H1 (cell line): ENCODE measurements around the gene DNAI2. TPM values are rescaled to one million over a fixed set of nuclear protein-coding genes. Genes with fewer than 3 reads are reported as not detected.

Source experiments
- CTCF ChIA-PET: fragments of 300-600 bp; sonication (Branson Sonifier 250); formaldehyde crosslinking; loops from one replicate; lab custom pipeline; 2021; ENCODE audit not compliant: partially characterized antibody; lab: Charles Lee
- POLR2A ChIA-PET: fragments of 300-600 bp; sonication (Branson Sonifier 250); formaldehyde crosslinking; loops from one replicate; lab custom pipeline; 2021; ENCODE audit warnings: inconsistent platforms; ENCODE audit not compliant: partially characterized antibody; lab: Charles Lee
- DNase-seq, 2 experiments: peaks; one replicate each; pipeline versions ENCODE4 v3.0.0 to v3.0.0-alpha.2; 2010 to 2022; ENCODE audit warnings: low spot score in 2 of 2, low read depth in 1 of 2, mixed read lengths in 1 of 2
- FAIRE-seq: peaks from 2 replicates; lab custom pipeline; 2011; peaks lifted over from hg19 to GRCh38; lab: Jason Lieb, UNC
- H2AFZ ChIP-seq: 2 replicates; pipeline ENCODE4 v1.8.1; 2012; ENCODE audit warnings: low read length, inconsistent platforms
- H2AK5ac ChIP-seq: 2 replicates; pipeline ENCODE4 v1.6.1; 2013; ENCODE audit warnings: low read depth, low read length
- H2BK120ac ChIP-seq: replicated peaks from 2 replicates; pipeline ENCODE3; 2013; ENCODE audit warnings: low read depth, low read length, inconsistent platforms
- H2BK12ac ChIP-seq: 2 replicates; pipeline ENCODE4 v1.6.1; 2013; ENCODE audit warnings: low read depth, low read length
- H2BK15ac ChIP-seq: 2 replicates; pipeline ENCODE4 v1.6.1; 2013; ENCODE audit warnings: low read length
- H2BK20ac ChIP-seq: 2 replicates; pipeline ENCODE4 v1.6.1; 2013; ENCODE audit warnings: low read length
- H2BK5ac ChIP-seq: 2 replicates; pipeline ENCODE4 v1.6.1; 2013; ENCODE audit warnings: low read depth, low read length
- H3K14ac ChIP-seq: 2 replicates; pipeline ENCODE4 v1.6.1; 2013; ENCODE audit warnings: inconsistent platforms; ENCODE audit not compliant: insufficient read length
- H3K18ac ChIP-seq: 2 replicates; pipeline ENCODE4 v1.6.1; 2013; ENCODE audit warnings: low read length; ENCODE audit errors: extremely low read depth
- H3K23ac ChIP-seq: 2 replicates; pipeline ENCODE4 v1.6.1; 2013; ENCODE audit warnings: inconsistent platforms; ENCODE audit not compliant: insufficient read length
- H3K23me2 ChIP-seq: 2 replicates; pipeline ENCODE4 v1.6.1; 2013; ENCODE audit warnings: low read depth, low read length
- H3K27ac ChIP-seq: 2 replicates; pipeline ENCODE4 v1.6.1; 2011; ENCODE audit warnings: low read depth, low read length, inconsistent platforms
- H3K27me3 ChIP-seq, 4 experiments: replicated peaks in 1 of 4; 1 replicate in 1 of 4; 2 replicates in 3 of 4; pipeline versions ENCODE4 v1.6.1 to v1.8.1; 2011 to 2013; ENCODE audit warnings: low read length in 3 of 4, mild to moderate bottlenecking in 3 of 4, inconsistent platforms in 2 of 4, mixed read lengths in 2 of 4, moderate library complexity in 1 of 4; ENCODE audit not compliant: control insufficient read depth in 3 of 4, insufficient read depth in 3 of 4; ENCODE audit errors: extremely low read depth in 1 of 4
- H3K36me3 ChIP-seq, 4 experiments: 2 replicates each; pipeline versions ENCODE4 v1.6.1 to v1.8.1; 2011 to 2013; ENCODE audit warnings: mild to moderate bottlenecking in 4 of 4, low read length in 3 of 4, moderate library complexity in 2 of 4, control low read depth in 1 of 4, inconsistent platforms in 1 of 4; ENCODE audit not compliant: insufficient read depth in 4 of 4, control insufficient read depth in 2 of 4
- H3K4ac ChIP-seq: replicated peaks from 2 replicates; pipeline ENCODE3; 2013; ENCODE audit warnings: low read length, low read depth, mixed read lengths, inconsistent platforms; ENCODE audit not compliant: insufficient read length
- H3K4me1 ChIP-seq, 4 experiments: replicated peaks in 1 of 4; 1 replicate in 1 of 4; 2 replicates in 3 of 4; pipeline versions ENCODE4 v1.6.1 to v1.8.1; 2011 to 2013; ENCODE audit warnings: low read length in 3 of 4, inconsistent platforms in 2 of 4, mixed read lengths in 1 of 4; ENCODE audit not compliant: insufficient read depth in 4 of 4, control insufficient read depth in 3 of 4
- H3K4me2 ChIP-seq, 2 experiments: 2 replicates each; pipeline versions ENCODE4 v1.6.1 to v1.8.1; 2011 to 2013; ENCODE audit warnings: low read depth in 2 of 2, low read length in 2 of 2, control low read depth in 1 of 2, inconsistent platforms in 1 of 2, mild to moderate bottlenecking in 1 of 2; ENCODE audit not compliant: insufficient read depth in 1 of 2
- H3K4me3 ChIP-seq, 4 experiments: fragments of 200-600, 300-600 bp in 1 of 4; sonication (generic), shearing (Covaris generic), sonication (Bioruptor Twin) in 1 of 4; 2 replicates each; pipeline versions ENCODE4 v1.5.1 to v1.8.1; 2011 to 2016; ENCODE audit warnings: low read length in 4 of 4, low read depth in 3 of 4, control low read depth in 2 of 4, inconsistent platforms in 2 of 4, mild to moderate bottlenecking in 2 of 4, mixed read lengths in 1 of 4, moderate library complexity in 1 of 4; ENCODE audit not compliant: insufficient read depth in 2 of 4; ENCODE audit errors: extremely low read depth in 1 of 4
- H3K56ac ChIP-seq: replicated peaks from 2 replicates; pipeline ENCODE3; 2013; ENCODE audit warnings: low read depth, mild to moderate bottlenecking, mixed read lengths, low read length, inconsistent platforms; ENCODE audit not compliant: insufficient read length
- H3K79me1 ChIP-seq: 2 replicates; pipeline ENCODE4 v1.6.1; 2013; ENCODE audit warnings: low read depth, low read length, control low read depth
- H3K79me2 ChIP-seq, 2 experiments: 2 replicates each; pipeline versions ENCODE4 v1.6.1 to v1.8.1; 2012 to 2013; ENCODE audit warnings: low read length in 2 of 2, mild to moderate bottlenecking in 2 of 2, inconsistent platforms in 1 of 2; ENCODE audit not compliant: insufficient read depth in 2 of 2, control insufficient read depth in 1 of 2
- H3K9ac ChIP-seq, 4 experiments: replicated peaks in 1 of 4; 1 replicate in 1 of 4; 2 replicates in 3 of 4; pipeline versions ENCODE4 v1.6.1 to v1.8.1; 2011 to 2013; ENCODE audit warnings: low read depth in 3 of 4, low read length in 3 of 4, control low read depth in 2 of 4, mild to moderate bottlenecking in 2 of 4, moderate library complexity in 2 of 4, inconsistent platforms in 1 of 4; ENCODE audit errors: extremely low read depth in 1 of 4
- H3K9me3 ChIP-seq, 2 experiments: 2 replicates each; pipeline versions ENCODE4 v1.6.1 to v1.8.1; 2012 to 2013; ENCODE audit warnings: mild to moderate bottlenecking in 2 of 2, moderate library complexity in 2 of 2, control low read depth in 1 of 2, inconsistent platforms in 1 of 2, low read depth in 1 of 2, low read length in 1 of 2, mixed read lengths in 1 of 2; ENCODE audit not compliant: insufficient read depth in 2 of 2
- H4K20me1 ChIP-seq, 2 experiments: replicated peaks in 1 of 2; 2 replicates each; pipeline versions ENCODE3 to v1.8.1; 2011 to 2013; ENCODE audit warnings: inconsistent platforms in 2 of 2, low read length in 2 of 2, mild to moderate bottlenecking in 1 of 2; ENCODE audit not compliant: insufficient read depth in 2 of 2, control insufficient read depth in 1 of 2
- H4K5ac ChIP-seq: 2 replicates; pipeline ENCODE4 v1.6.1; 2013; ENCODE audit warnings: low read length, low read depth, mixed read lengths, inconsistent platforms; ENCODE audit not compliant: insufficient read length
- H4K8ac ChIP-seq: 2 replicates; pipeline ENCODE4 v1.8.0; 2013; ENCODE audit warnings: mild to moderate bottlenecking, moderate library complexity, low read length, inconsistent platforms; ENCODE audit not compliant: insufficient read depth; ENCODE audit errors: extremely low read depth
- H4K91ac ChIP-seq: replicated peaks from 2 replicates; pipeline ENCODE3; 2013; ENCODE audit warnings: low read length, mixed read lengths, inconsistent platforms; ENCODE audit not compliant: insufficient read length
- EZH2 ChIP-seq: fragments of 200-600 bp; sonication (generic); IDR thresholded peaks from 2 replicates; pipeline ENCODE4 v1.7.1; 2012; ENCODE audit warnings: low read depth, mild to moderate bottlenecking, moderate library complexity, low read length, inconsistent platforms; ENCODE audit not compliant: severe bottlenecking
- GABPA ChIP-seq: IDR thresholded peaks from 2 replicates; pipeline ENCODE4 v1.6.1; 2011; ENCODE audit warnings: mild to moderate bottlenecking, low read length, moderate library complexity, borderline replicate concordance; ENCODE audit not compliant: insufficient read depth
- POLR2A ChIP-seq, 2 experiments: IDR thresholded peaks; 1 replicate in 1 of 2; 2 replicates in 1 of 2; pipeline ENCODE4 v1.6.1; 2011; ENCODE audit warnings: low read depth in 2 of 2, low read length in 2 of 2, mild to moderate bottlenecking in 2 of 2; ENCODE audit errors: control extremely low read depth in 1 of 2
- WGBS, 2 experiments: shearing (Covaris generic) in 1 of 2; methylation state at CpG; one replicate each; pipeline versions ENCODE4 v1.1.6 to v1.1.7; 2013 to 2015; ENCODE audit warnings: low lambda C conversion rate in 2 of 2, mixed read lengths in 2 of 2, inconsistent platforms in 1 of 2, low coverage in 1 of 2, missing lambda C conversion rate in 1 of 2; ENCODE audit not compliant: insufficient replicate concordance in 2 of 2, insufficient coverage in 1 of 2, insufficient read length in 1 of 2; ENCODE audit errors: extremely low coverage in 1 of 2, missing lambda C conversion rate in 1 of 2; 5-methylcytosine and 5-hydroxymethylcytosine counted together
- polyA plus RNA-seq, 7 experiments: library from polyadenylated mRNA; depleted of rRNA in 3 of 7; stranded (reverse) in 5 of 7; unstranded in 2 of 7; fragments of >200 nt in 5 of 7; fragments of 200-250 nt in 2 of 7; gene quantifications; 1 replicate in 5 of 7; 2 replicates in 1 of 7; 4 replicates in 1 of 7; pipeline versions ENCODE4 v1.2.1 to v1.2.3, GENCODE V29; 2011 to 2013; ENCODE audit warnings: missing spikeins in 2 of 7, mixed read lengths in 2 of 7
- total RNA-seq: library from RNA; stranded (reverse); fragmentation: NEBNext Ultra II Directional; extraction: Animal tissue kit (Norgen Biotek cat#: 25700); gene quantifications from 2 replicates; pipeline ENCODE4 v1.2.1, GENCODE V29; 2021

The DNAI2 gene
- total and polyA plus RNA-seq, 2 of the 8 experiments (the other 6 are each of a cell fraction or from before 2014, with no cell fraction given): 0.08 to 0.15 TPM

GRCh38 chr17:74356646-74357465 is 82.8 kb downstream of the DNAI2 start:
- Histone ChIP-seq H3K27me3 (peaks cover 16 to 33% (median 22%) of the 10 kb centered on the region in 4 experiments), H3K27ac (no peak overlapping the region)
- no peak for FAIRE-seq

More at GRCh38 chr17:74356646-74357465, 82.8 kb downstream of the DNAI2 start:
- Histone ChIP-seq H4K8ac (peak overlapping the region; percentile 9), H3K79me1 (no peaks in the 10 kb centered on the region), H3K9me3 (no peaks in the 10 kb centered on the region), H4K20me1 (no peaks in the 10 kb centered on the region), H3K9ac (no peak overlapping the region), H3K56ac (no peak overlapping the region), H2BK15ac (no peak overlapping the region), H2AK5ac (no peak overlapping the region), H3K23ac (no peak overlapping the region), H3K4ac (no peak overlapping the region), H2BK12ac (no peak overlapping the region), H3K14ac (no peak overlapping the region), H2BK20ac (no peak overlapping the region), H3K4me3 (no peak overlapping the region), H4K91ac (no peak overlapping the region), H3K36me3 (peaks cover 0 to 10% (median 0%) of the 10 kb centered on the region in 4 experiments; a peak in 1 of 8 replicates), H4K5ac (no peak overlapping the region), H3K4me2 (peak overlapping the region in 1 of 2 experiments; percentile 16; a peak in 1 of 4 replicates), H2AFZ (no peak overlapping the region), H3K79me2 (no peaks in the 10 kb centered on the region), H2BK120ac (no peak overlapping the region), H3K18ac (no peak overlapping the region), H3K23me2 (peaks cover 2% of the 10 kb centered on the region; the same call in 1 of the 2 replicates), H2BK5ac (no peak overlapping the region), H3K4me1 (peaks cover 5 to 20% (median 13%) of the 10 kb centered on the region in 4 experiments)
- TF ChIP-seq GABPA: 0 out of 2 replicates have a peak, but pooled peaks have one; percentile 12
- peak; percentile 10 for TF ChIP-seq EZH2
- TF ChIP-seq POLR2A (IDR thresholded peaks at IDR 0.05; ENCODE audit: control extremely low read depth in 1 of 2, low read depth in 2 of 2, low read length in 2 of 2): no peak
- CTCF ChIA-PET: interaction anchor here (0.9 to 3.3 kb wide), 13 partner anchors 9 to 61 kb away, joined by 3 to 18 read pairs (median 5); partner anchors contain the start of gene GPR142
- POLR2A ChIA-PET: interaction anchor here (1.0 to 1.4 kb wide), 2 partner anchors 48 to 53 kb away, joined by 3 read pairs; no protein-coding TSS in a partner anchor
- WGBS, 2 experiments: 86% methylated on average over 79 of the region's 105 CpGs; no CpG with 5 or more reads in 1 of the 2 experiments
- DNase-seq: no peak
